SK-N-SH treated with all-trans-retinoic acid at 6 μM for 48 hours (cell line): ENCODE measurements around the gene ZNF132.

Experiments
- CSDC2 ChIP-seq: fragments of 250-450 bp; sonication (Bioruptor Pico); IDR thresholded peaks from 2 replicates; pipeline ENCODE4 v1.5.0; 2020; ENCODE audit warnings: mild to moderate bottlenecking, moderate library complexity
- CSRNP3 ChIP-seq: fragments of 250-450 bp; sonication (Bioruptor Pico); IDR thresholded peaks from 2 replicates; pipeline ENCODE4 v1.5.1; 2021; ENCODE audit warnings: mild to moderate bottlenecking, moderate library complexity
- ISL1 ChIP-seq: fragments of 250-450 bp; sonication (Bioruptor Pico); IDR thresholded peaks from 2 replicates; pipeline ENCODE4 v2.1.2; 2022; ENCODE audit warnings: mild to moderate bottlenecking, moderate library complexity
- ZC3H10 ChIP-seq: fragments of 250-450 bp; sonication (Bioruptor Pico); IDR thresholded peaks from 2 replicates; pipeline ENCODE4 v1.5.1; 2021; ENCODE audit warnings: mild to moderate bottlenecking, moderate library complexity
- ZFP30 ChIP-seq: fragments of 450-650 bp; formaldehyde crosslinking; IDR thresholded peaks from 2 replicates; pipeline ENCODE4 v1.5.0; 2022; ENCODE audit warnings: mild to moderate bottlenecking, moderate library complexity

- TF ChIP-seq ZC3H10 (CRISPR knock-in tag) = peak; percentile 26; the same call in 1 of the 2 replicates
- TF ChIP-seq ISL1 (CRISPR knock-in tag) = no peak
- no peak for TF ChIP-seq ZFP30 (CRISPR knock-in tag)
- no peak; the same call in 1 of the 2 replicates for TF ChIP-seq CSDC2 (CRISPR knock-in tag)
- TF ChIP-seq CSRNP3 (CRISPR knock-in tag) = no peak
Measured at GRCh38 chr19:58386576-58387337, 53.2 kb downstream of the ZNF132 start, which contains the start of gene RPS5.
